Breast epithelium (tissue), 3 donors: ENCODE results near the gene MEF2C.

Experiments used
- CTCF ChIP-seq, 3 donors: fragments of 450-650 bp; IDR thresholded peaks; one replicate each; pipeline ENCODE4 v1.5.1; 2016 to 2017; ENCODE audit warnings: antibody characterized with exemption in 3 of 3, mild to moderate bottlenecking in 3 of 3, moderate library complexity in 3 of 3
- POLR2AphosphoS5 ChIP-seq, 3 donors: sonication (generic); formaldehyde crosslinking; IDR thresholded peaks; one replicate each; pipeline ENCODE4 v1.6.1; 2017; ENCODE audit warnings: antibody characterized with exemption in 3 of 3

GRCh38 chr5:88924330-88924657, 41.3 kb upstream of the MEF2C start:
- TF ChIP-seq CTCF (IDR thresholded peaks at IDR 0.05) (no peak), POLR2AphosphoS5 (IDR thresholded peaks at IDR 0.05) (no peak)
